ENCODE results near the gene PLA2G10.
"Not testable (repeated sequence)": the region's sequence is repeated elsewhere in the genome, so short reads cannot be mapped to it uniquely, and the experiment has no call there.

Gene PLA2G10

GRCh38 chr16:14632693-14633569 is 61.2 kb downstream of the PLA2G10 start, which contains the start of gene BFAR:
Gene BFAR, plus strand, starts transcription at chr16:14632951. Its CDS starts 11,396 bp downstream, at chr16:14644347.
- in situ Hi-C loops (cut with HindIII; ENCODE audit: low sequenced_read_pairs): no loop called here
- DNase-seq (ENCODE audit: low read depth): peak; percentile 84
- peak within 1 kb of the TSS; percentile 69 for H3K4me3 ChIP-seq (ENCODE audit: low read depth, low read length)
- no peak for TF ChIP-seq CTCF (IDR thresholded peaks at IDR 0.05; ENCODE audit: low read depth, low read length, missing control alignments)

- H3K4me3 ChIP-seq (ENCODE audit: low read depth, low read length): peak overlapping the region; percentile 89
- in situ Hi-C loops (cut with HindIII; ENCODE audit: low sequenced_read_pairs); DNase-seq (ENCODE audit: low read depth): not testable (repeated sequence)
Measured at GRCh38 chr16:14630620-14631330, 63.3 kb downstream of the PLA2G10 start.

GRCh38 chr16:14629919-14630619 is 64.0 kb downstream of the PLA2G10 start, which contains the start of gene PARN:
Gene PARN, minus strand, starts transcription at chr16:14630260. Its CDS starts 135 bp downstream, at chr16:14630125.
- in situ Hi-C loops (cut with HindIII; ENCODE audit: low sequenced_read_pairs): no loop called here
- peak within 1 kb of the TSS; percentile 89 for H3K4me3 ChIP-seq (ENCODE audit: low read depth, low read length)
- no peak for TF ChIP-seq CTCF (IDR thresholded peaks at IDR 0.05; ENCODE audit: low read depth, low read length, missing control alignments)
- DNase-seq (ENCODE audit: low read depth): peak; percentile 87

GRCh38 chr16:14629612-14629918 is 64.5 kb downstream of the PLA2G10 start:
- no peak for DNase-seq (ENCODE audit: low read depth)
- H3K4me3 ChIP-seq (ENCODE audit: low read depth, low read length): peak overlapping the region; percentile 89
- in situ Hi-C loops (cut with HindIII; ENCODE audit: low sequenced_read_pairs): no loop called here
- no peak for TF ChIP-seq CTCF (IDR thresholded peaks at IDR 0.05; ENCODE audit: low read depth, low read length, missing control alignments)

GRCh38 chr16:14628806-14629611 is 65.1 kb downstream of the PLA2G10 start:
- in situ Hi-C loops (cut with HindIII; ENCODE audit: low sequenced_read_pairs): no loop called here
- H3K4me3 ChIP-seq (ENCODE audit: low read depth, low read length): peak overlapping the region; percentile 89
- DNase-seq (ENCODE audit: low read depth): no peak
- no peak for TF ChIP-seq CTCF (IDR thresholded peaks at IDR 0.05; ENCODE audit: low read depth, low read length, missing control alignments)

GRCh38 chr16:14627078-14627477 is 67.0 kb downstream of the PLA2G10 start:
- no peak overlapping the region for H3K4me3 ChIP-seq (ENCODE audit: low read depth, low read length)
- in situ Hi-C loops (cut with HindIII; ENCODE audit: low sequenced_read_pairs): no loop called here
- DNase-seq (ENCODE audit: low read depth): no peak
- TF ChIP-seq CTCF (IDR thresholded peaks at IDR 0.05; ENCODE audit: low read depth, low read length, missing control alignments): no peak

Measured in astrocyte of the cerebellum (primary cell).